DOHH2 (cell line): ENCODE data around the gene MPZL3.

Experiments used
- EZH2phosphoT487 ChIP-seq: fragments of 200-600 bp; sonication (generic); IDR thresholded peaks from 2 replicates; pipeline ENCODE4 v1.6.1; 2017; ENCODE audit warnings: borderline replicate concordance, mild to moderate bottlenecking, antibody characterized with exemption, low read length, moderate library complexity, mixed read lengths
- TF ChIP-seq, protein P1 (sequence below): fragments of 200-600 bp; sonication (generic); IDR thresholded peaks from one replicate; pipeline ENCODE4 v1.5.1; 2014; ENCODE audit warnings: antibody characterized with exemption, mild to moderate bottlenecking, low read depth, low read length; ENCODE audit not compliant: poor library complexity, severe bottlenecking

DNA sequence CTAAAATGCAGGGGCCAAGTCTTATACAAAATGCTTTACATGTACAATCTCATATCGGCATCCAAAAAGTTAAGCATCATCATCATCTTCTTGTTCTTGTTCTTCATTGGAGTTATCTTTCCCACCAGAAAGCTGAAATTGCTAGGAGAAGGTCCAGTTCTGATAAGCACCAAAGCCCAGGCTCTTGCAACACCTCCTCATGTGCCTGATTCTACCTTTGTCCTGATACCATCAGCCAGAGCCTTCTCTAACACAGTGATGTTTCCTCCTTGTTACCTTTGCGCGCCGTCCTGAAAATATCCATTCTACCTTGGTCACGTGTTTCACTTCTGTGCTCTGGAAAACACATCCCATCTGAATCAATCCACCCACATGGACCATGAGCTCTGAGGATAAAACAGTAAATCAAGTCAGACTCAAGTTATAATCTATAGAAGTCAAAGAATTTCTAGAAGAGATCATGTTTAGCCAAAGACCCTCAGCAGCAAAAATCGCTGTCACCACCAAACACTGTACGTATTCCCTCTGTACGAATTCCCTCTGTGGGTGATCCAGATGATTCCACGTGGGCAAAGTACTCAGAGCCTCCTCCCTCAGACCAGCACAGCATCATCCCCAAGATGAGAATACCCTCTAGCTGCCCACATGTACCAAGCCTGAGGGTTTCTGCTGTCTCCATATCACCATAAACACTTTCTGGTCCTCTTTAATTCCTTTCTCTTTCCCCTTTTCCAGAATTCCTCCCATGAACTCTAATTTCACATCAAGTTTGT, 46.4 kb downstream of the MPZL3 start:
- TF ChIP-seq, protein P1, sequence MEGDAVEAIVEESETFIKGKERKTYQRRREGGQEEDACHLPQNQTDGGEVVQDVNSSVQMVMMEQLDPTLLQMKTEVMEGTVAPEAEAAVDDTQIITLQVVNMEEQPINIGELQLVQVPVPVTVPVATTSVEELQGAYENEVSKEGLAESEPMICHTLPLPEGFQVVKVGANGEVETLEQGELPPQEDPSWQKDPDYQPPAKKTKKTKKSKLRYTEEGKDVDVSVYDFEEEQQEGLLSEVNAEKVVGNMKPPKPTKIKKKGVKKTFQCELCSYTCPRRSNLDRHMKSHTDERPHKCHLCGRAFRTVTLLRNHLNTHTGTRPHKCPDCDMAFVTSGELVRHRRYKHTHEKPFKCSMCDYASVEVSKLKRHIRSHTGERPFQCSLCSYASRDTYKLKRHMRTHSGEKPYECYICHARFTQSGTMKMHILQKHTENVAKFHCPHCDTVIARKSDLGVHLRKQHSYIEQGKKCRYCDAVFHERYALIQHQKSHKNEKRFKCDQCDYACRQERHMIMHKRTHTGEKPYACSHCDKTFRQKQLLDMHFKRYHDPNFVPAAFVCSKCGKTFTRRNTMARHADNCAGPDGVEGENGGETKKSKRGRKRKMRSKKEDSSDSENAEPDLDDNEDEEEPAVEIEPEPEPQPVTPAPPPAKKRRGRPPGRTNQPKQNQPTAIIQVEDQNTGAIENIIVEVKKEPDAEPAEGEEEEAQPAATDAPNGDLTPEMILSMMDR = no peak
- no peak for TF ChIP-seq EZH2phosphoT487
